ENCODE data around the gene TBX19. TPM values are rescaled to one million over a fixed set of nuclear protein-coding genes. Genes with fewer than 3 reads are reported as not detected.
A peak's percentile ranks its signal among the peaks of the same experiment; 100 is the strongest.

The TBX19 gene
- total RNA-seq, 3 donors from 2014 or later (not counting 1 experiment from before 2014, with no cell fraction given): 5.2 to 7.2 (median 5.3) TPM

DNA sequence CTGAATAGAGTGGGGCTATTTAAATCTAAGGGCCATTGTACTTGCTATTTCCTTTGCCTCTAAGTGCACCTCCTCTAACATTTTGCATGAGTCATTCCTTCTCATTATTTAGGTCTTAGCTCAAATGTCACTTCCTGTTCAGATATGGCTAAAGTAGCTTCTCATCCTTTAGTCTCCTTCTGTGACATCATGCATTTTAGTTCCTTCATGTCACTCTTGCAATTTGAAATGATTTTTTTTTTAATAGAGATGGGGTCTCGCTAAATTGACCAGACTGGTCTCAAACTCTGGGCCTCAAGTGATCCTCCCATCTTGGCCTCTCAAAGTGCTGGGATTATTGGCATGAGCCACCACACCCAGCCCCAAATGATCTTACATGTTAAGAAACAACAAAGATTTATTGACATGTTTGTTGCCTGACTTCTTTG lies 6.6 kb downstream of the TBX19 start:
- Mint-ChIP-seq H3K27me3 (ENCODE audit: low read depth in 2 of 2) (no peaks in the 10 kb centered on the region), H3K4me3 (no peak overlapping the region), H3K36me3 (no peaks in the 10 kb centered on the region), H3K9me3 (no peaks in the 10 kb centered on the region), H3K27ac (peak overlapping the region; percentile 51 to 58), H3K4me1 (peaks cover 17 to 22% of the 10 kb centered on the region in 2 donors)
- H3K4me3 ChIP-seq (ENCODE audit: low read length): no peak overlapping the region
- no peaks in the 10 kb centered on the region for H3K4me1 ChIP-seq (ENCODE audit: control insufficient read depth, insufficient read depth, low read length)
- no peaks in the 10 kb centered on the region for H3K9me3 ChIP-seq (ENCODE audit: control insufficient read depth, insufficient read depth, low read length)
- peak; percentile 64 to 82 (median 75) for ATAC-seq
- no peak for DNase-seq
- H3K27ac ChIP-seq (ENCODE audit: low read length): no peak overlapping the region
- 100% methylated on average over 1 of the region's 1 CpG for WGBS (ENCODE audit: insufficient coverage)
- no peaks in the 10 kb centered on the region for H3K36me3 ChIP-seq (ENCODE audit: control insufficient read depth, insufficient read depth, low read length)
- TF ChIP-seq, protein P1, sequence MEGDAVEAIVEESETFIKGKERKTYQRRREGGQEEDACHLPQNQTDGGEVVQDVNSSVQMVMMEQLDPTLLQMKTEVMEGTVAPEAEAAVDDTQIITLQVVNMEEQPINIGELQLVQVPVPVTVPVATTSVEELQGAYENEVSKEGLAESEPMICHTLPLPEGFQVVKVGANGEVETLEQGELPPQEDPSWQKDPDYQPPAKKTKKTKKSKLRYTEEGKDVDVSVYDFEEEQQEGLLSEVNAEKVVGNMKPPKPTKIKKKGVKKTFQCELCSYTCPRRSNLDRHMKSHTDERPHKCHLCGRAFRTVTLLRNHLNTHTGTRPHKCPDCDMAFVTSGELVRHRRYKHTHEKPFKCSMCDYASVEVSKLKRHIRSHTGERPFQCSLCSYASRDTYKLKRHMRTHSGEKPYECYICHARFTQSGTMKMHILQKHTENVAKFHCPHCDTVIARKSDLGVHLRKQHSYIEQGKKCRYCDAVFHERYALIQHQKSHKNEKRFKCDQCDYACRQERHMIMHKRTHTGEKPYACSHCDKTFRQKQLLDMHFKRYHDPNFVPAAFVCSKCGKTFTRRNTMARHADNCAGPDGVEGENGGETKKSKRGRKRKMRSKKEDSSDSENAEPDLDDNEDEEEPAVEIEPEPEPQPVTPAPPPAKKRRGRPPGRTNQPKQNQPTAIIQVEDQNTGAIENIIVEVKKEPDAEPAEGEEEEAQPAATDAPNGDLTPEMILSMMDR (IDR thresholded peaks at IDR 0.05): no peak
- intact Hi-C loops (cut with micrococcal nuclease): no loop called here
- no peaks in the 10 kb centered on the region for H3K27me3 ChIP-seq (ENCODE audit: control insufficient read depth, insufficient read depth, low read length)

DNA sequence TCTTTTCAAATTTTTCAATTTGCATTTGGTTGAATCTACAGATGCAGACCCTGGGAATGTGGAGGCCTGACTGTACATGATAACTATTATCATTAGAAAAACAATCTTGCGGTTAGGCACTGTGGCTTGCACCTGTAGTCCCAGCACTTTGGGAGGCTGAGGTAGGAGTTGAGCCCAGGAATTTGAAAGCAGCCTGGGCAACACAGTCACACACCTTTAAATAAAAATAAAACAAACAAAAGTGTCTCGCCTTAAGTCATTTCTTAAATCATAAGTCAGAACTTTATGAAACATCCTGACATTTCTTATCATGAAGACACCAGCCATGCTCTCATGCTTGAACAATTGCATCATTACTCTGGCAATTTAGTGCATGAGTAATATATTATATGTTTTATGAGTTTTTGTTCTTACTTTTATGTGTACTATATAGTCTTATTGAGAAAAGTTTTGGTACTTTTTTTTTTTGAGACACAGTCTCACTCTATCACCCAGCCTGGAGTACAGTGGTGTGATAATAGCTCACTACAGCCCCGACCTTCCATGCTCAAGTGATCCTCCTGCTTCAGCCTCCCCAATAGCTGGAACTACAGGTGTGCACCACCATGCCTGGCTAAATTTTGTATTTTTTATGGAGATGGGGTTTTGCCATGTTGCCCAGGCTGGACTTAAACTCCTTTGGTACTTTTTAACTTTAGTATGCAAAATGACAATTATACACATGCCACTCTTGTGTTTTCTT lies 7.8 kb downstream of the TBX19 start:
- WGBS (ENCODE audit: insufficient coverage): 90% methylated on average over 3 of the region's 3 CpGs
- intact Hi-C loops (cut with micrococcal nuclease): no loop called here
- H3K36me3 Mint-ChIP-seq: no peaks in the 10 kb centered on the region

DNA sequence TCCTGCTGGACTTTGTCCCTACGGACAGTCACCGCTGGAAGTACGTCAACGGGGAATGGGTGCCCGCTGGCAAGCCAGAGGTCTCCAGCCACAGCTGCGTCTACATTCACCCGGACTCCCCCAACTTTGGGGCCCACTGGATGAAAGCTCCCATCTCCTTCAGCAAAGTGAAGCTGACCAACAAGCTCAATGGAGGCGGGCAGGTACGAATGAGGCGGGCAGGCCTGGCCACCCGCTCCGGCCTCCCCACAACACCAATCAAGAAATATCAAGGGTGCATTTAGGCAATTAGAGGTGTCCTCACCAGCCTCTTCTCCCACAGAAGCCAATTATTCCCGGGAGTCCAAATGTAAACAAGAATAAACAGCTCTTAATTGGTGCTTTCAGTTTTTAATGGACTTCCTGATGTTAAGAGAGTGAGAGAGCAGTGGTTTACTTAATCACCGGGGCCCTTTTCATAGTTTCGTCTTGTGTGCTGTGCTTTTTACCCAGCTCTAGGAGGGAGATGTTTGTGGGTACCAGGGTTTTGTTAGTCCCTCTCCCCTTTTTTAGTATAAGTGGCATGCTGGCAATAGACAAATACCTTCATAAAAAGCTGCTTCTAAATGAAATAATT lies 10.7 kb downstream of the TBX19 start:
- no peak overlapping the region for H3K27ac ChIP-seq (ENCODE audit: low read length)
- Mint-ChIP-seq H3K27me3 (ENCODE audit: low read depth in 2 of 2) (no peaks in the 10 kb centered on the region), H3K4me3 (no peak overlapping the region), H3K27ac (no peak overlapping the region), H3K4me1 (peaks cover 13% of the 10 kb centered on the region in 2 donors), H3K9me3 (no peaks in the 10 kb centered on the region), H3K36me3 (no peaks in the 10 kb centered on the region)
- no peak for DNase-seq
- intact Hi-C loops (cut with micrococcal nuclease): no loop called here
- H3K36me3 ChIP-seq (ENCODE audit: control insufficient read depth, insufficient read depth, low read length): no peaks in the 10 kb centered on the region
- no peaks in the 10 kb centered on the region for H3K4me1 ChIP-seq (ENCODE audit: control insufficient read depth, insufficient read depth, low read length)
- TF ChIP-seq, protein P1 (IDR thresholded peaks at IDR 0.05): no peak
- no peak overlapping the region for H3K4me3 ChIP-seq (ENCODE audit: low read length)
- H3K27me3 ChIP-seq (ENCODE audit: control insufficient read depth, insufficient read depth, low read length): no peaks in the 10 kb centered on the region
- ATAC-seq: no peak
- H3K9me3 ChIP-seq (ENCODE audit: control insufficient read depth, insufficient read depth, low read length): no peaks in the 10 kb centered on the region
- WGBS (ENCODE audit: insufficient coverage): 97% methylated on average over 14 of the region's 15 CpGs

More for the DNA sequence above, 7.8 kb downstream of the TBX19 start:
- no peak overlapping the region for H3K27ac ChIP-seq (ENCODE audit: low read length)
- Mint-ChIP-seq H3K27ac (no peak overlapping the region), H3K4me3 (no peak overlapping the region), H3K9me3 (no peaks in the 10 kb centered on the region), H3K27me3 (ENCODE audit: low read depth in 2 of 2) (no peaks in the 10 kb centered on the region), H3K4me1 (peaks cover 17 to 22% of the 10 kb centered on the region in 2 donors)
- DNase-seq (no peak), ATAC-seq (no peak)
- TF ChIP-seq, protein P1 (IDR thresholded peaks at IDR 0.05): no peak
- no peaks in the 10 kb centered on the region for H3K9me3 ChIP-seq (ENCODE audit: control insufficient read depth, insufficient read depth, low read length)
- H3K36me3 ChIP-seq (ENCODE audit: control insufficient read depth, insufficient read depth, low read length): no peaks in the 10 kb centered on the region
- H3K4me1 ChIP-seq (ENCODE audit: control insufficient read depth, insufficient read depth, low read length): no peaks in the 10 kb centered on the region
- H3K27me3 ChIP-seq (ENCODE audit: control insufficient read depth, insufficient read depth, low read length): no peaks in the 10 kb centered on the region
- H3K4me3 ChIP-seq (ENCODE audit: low read length): no peak overlapping the region

Data from natural killer cell (primary cell).